H1 (cell line): Measurements from ENCODE around the gene CPM. TPM values are rescaled to one million over a fixed set of nuclear protein-coding genes. Genes with fewer than 3 reads are reported as not detected.

Experiments used
- CTCF ChIA-PET: fragments of 300-600 bp; sonication (Branson Sonifier 250); formaldehyde crosslinking; loops from one replicate; lab custom pipeline; 2021; ENCODE audit not compliant: partially characterized antibody; lab: Charles Lee
- POLR2A ChIA-PET: fragments of 300-600 bp; sonication (Branson Sonifier 250); formaldehyde crosslinking; loops from one replicate; lab custom pipeline; 2021; ENCODE audit warnings: inconsistent platforms; ENCODE audit not compliant: partially characterized antibody; lab: Charles Lee
- DNase-seq, 2 experiments: peaks; one replicate each; pipeline versions ENCODE4 v3.0.0 to v3.0.0-alpha.2; 2010 to 2022; ENCODE audit warnings: low spot score in 2 of 2, low read depth in 1 of 2, mixed read lengths in 1 of 2
- FAIRE-seq: peaks from 2 replicates; lab custom pipeline; 2011; peaks lifted over from hg19 to GRCh38; lab: Jason Lieb, UNC
- H2AFZ ChIP-seq: 2 replicates; pipeline ENCODE4 v1.8.1; 2012; ENCODE audit warnings: low read length, inconsistent platforms
- H2AK5ac ChIP-seq: 2 replicates; pipeline ENCODE4 v1.6.1; 2013; ENCODE audit warnings: low read depth, low read length
- H2BK120ac ChIP-seq: replicated peaks from 2 replicates; pipeline ENCODE3; 2013; ENCODE audit warnings: low read depth, low read length, inconsistent platforms
- H2BK12ac ChIP-seq: 2 replicates; pipeline ENCODE4 v1.6.1; 2013; ENCODE audit warnings: low read depth, low read length
- H2BK15ac ChIP-seq: 2 replicates; pipeline ENCODE4 v1.6.1; 2013; ENCODE audit warnings: low read length
- H2BK20ac ChIP-seq: 2 replicates; pipeline ENCODE4 v1.6.1; 2013; ENCODE audit warnings: low read length
- H2BK5ac ChIP-seq: 2 replicates; pipeline ENCODE4 v1.6.1; 2013; ENCODE audit warnings: low read depth, low read length
- H3K14ac ChIP-seq: 2 replicates; pipeline ENCODE4 v1.6.1; 2013; ENCODE audit warnings: inconsistent platforms; ENCODE audit not compliant: insufficient read length
- H3K18ac ChIP-seq: 2 replicates; pipeline ENCODE4 v1.6.1; 2013; ENCODE audit warnings: low read length; ENCODE audit errors: extremely low read depth
- H3K23ac ChIP-seq: 2 replicates; pipeline ENCODE4 v1.6.1; 2013; ENCODE audit warnings: inconsistent platforms; ENCODE audit not compliant: insufficient read length
- H3K23me2 ChIP-seq: 2 replicates; pipeline ENCODE4 v1.6.1; 2013; ENCODE audit warnings: low read depth, low read length
- H3K27ac ChIP-seq: 2 replicates; pipeline ENCODE4 v1.6.1; 2011; ENCODE audit warnings: low read depth, low read length, inconsistent platforms
- H3K27me3 ChIP-seq, 4 experiments: replicated peaks in 1 of 4; 1 replicate in 1 of 4; 2 replicates in 3 of 4; pipeline versions ENCODE4 v1.6.1 to v1.8.1; 2011 to 2013; ENCODE audit warnings: low read length in 3 of 4, mild to moderate bottlenecking in 3 of 4, inconsistent platforms in 2 of 4, mixed read lengths in 2 of 4, moderate library complexity in 1 of 4; ENCODE audit not compliant: control insufficient read depth in 3 of 4, insufficient read depth in 3 of 4; ENCODE audit errors: extremely low read depth in 1 of 4
- H3K36me3 ChIP-seq, 4 experiments: 2 replicates each; pipeline versions ENCODE4 v1.6.1 to v1.8.1; 2011 to 2013; ENCODE audit warnings: mild to moderate bottlenecking in 4 of 4, low read length in 3 of 4, moderate library complexity in 2 of 4, control low read depth in 1 of 4, inconsistent platforms in 1 of 4; ENCODE audit not compliant: insufficient read depth in 4 of 4, control insufficient read depth in 2 of 4
- H3K4ac ChIP-seq: replicated peaks from 2 replicates; pipeline ENCODE3; 2013; ENCODE audit warnings: low read length, low read depth, mixed read lengths, inconsistent platforms; ENCODE audit not compliant: insufficient read length
- H3K4me1 ChIP-seq, 4 experiments: replicated peaks in 1 of 4; 1 replicate in 1 of 4; 2 replicates in 3 of 4; pipeline versions ENCODE4 v1.6.1 to v1.8.1; 2011 to 2013; ENCODE audit warnings: low read length in 3 of 4, inconsistent platforms in 2 of 4, mixed read lengths in 1 of 4; ENCODE audit not compliant: insufficient read depth in 4 of 4, control insufficient read depth in 3 of 4
- H3K4me2 ChIP-seq, 2 experiments: 2 replicates each; pipeline versions ENCODE4 v1.6.1 to v1.8.1; 2011 to 2013; ENCODE audit warnings: low read depth in 2 of 2, low read length in 2 of 2, control low read depth in 1 of 2, inconsistent platforms in 1 of 2, mild to moderate bottlenecking in 1 of 2; ENCODE audit not compliant: insufficient read depth in 1 of 2
- H3K4me3 ChIP-seq, 4 experiments: fragments of 200-600, 300-600 bp in 1 of 4; sonication (generic), shearing (Covaris generic), sonication (Bioruptor Twin) in 1 of 4; 2 replicates each; pipeline versions ENCODE4 v1.5.1 to v1.8.1; 2011 to 2016; ENCODE audit warnings: low read length in 4 of 4, low read depth in 3 of 4, control low read depth in 2 of 4, inconsistent platforms in 2 of 4, mild to moderate bottlenecking in 2 of 4, mixed read lengths in 1 of 4, moderate library complexity in 1 of 4; ENCODE audit not compliant: insufficient read depth in 2 of 4; ENCODE audit errors: extremely low read depth in 1 of 4
- H3K56ac ChIP-seq: replicated peaks from 2 replicates; pipeline ENCODE3; 2013; ENCODE audit warnings: low read depth, mild to moderate bottlenecking, mixed read lengths, low read length, inconsistent platforms; ENCODE audit not compliant: insufficient read length
- H3K79me1 ChIP-seq: 2 replicates; pipeline ENCODE4 v1.6.1; 2013; ENCODE audit warnings: low read depth, low read length, control low read depth
- H3K79me2 ChIP-seq, 2 experiments: 2 replicates each; pipeline versions ENCODE4 v1.6.1 to v1.8.1; 2012 to 2013; ENCODE audit warnings: low read length in 2 of 2, mild to moderate bottlenecking in 2 of 2, inconsistent platforms in 1 of 2; ENCODE audit not compliant: insufficient read depth in 2 of 2, control insufficient read depth in 1 of 2
- H3K9ac ChIP-seq, 4 experiments: replicated peaks in 1 of 4; 1 replicate in 1 of 4; 2 replicates in 3 of 4; pipeline versions ENCODE4 v1.6.1 to v1.8.1; 2011 to 2013; ENCODE audit warnings: low read depth in 3 of 4, low read length in 3 of 4, control low read depth in 2 of 4, mild to moderate bottlenecking in 2 of 4, moderate library complexity in 2 of 4, inconsistent platforms in 1 of 4; ENCODE audit errors: extremely low read depth in 1 of 4
- H3K9me3 ChIP-seq, 2 experiments: 2 replicates each; pipeline versions ENCODE4 v1.6.1 to v1.8.1; 2012 to 2013; ENCODE audit warnings: mild to moderate bottlenecking in 2 of 2, moderate library complexity in 2 of 2, control low read depth in 1 of 2, inconsistent platforms in 1 of 2, low read depth in 1 of 2, low read length in 1 of 2, mixed read lengths in 1 of 2; ENCODE audit not compliant: insufficient read depth in 2 of 2
- H4K20me1 ChIP-seq, 2 experiments: replicated peaks in 1 of 2; 2 replicates each; pipeline versions ENCODE3 to v1.8.1; 2011 to 2013; ENCODE audit warnings: inconsistent platforms in 2 of 2, low read length in 2 of 2, mild to moderate bottlenecking in 1 of 2; ENCODE audit not compliant: insufficient read depth in 2 of 2, control insufficient read depth in 1 of 2
- H4K5ac ChIP-seq: 2 replicates; pipeline ENCODE4 v1.6.1; 2013; ENCODE audit warnings: low read length, low read depth, mixed read lengths, inconsistent platforms; ENCODE audit not compliant: insufficient read length
- H4K8ac ChIP-seq: 2 replicates; pipeline ENCODE4 v1.8.0; 2013; ENCODE audit warnings: mild to moderate bottlenecking, moderate library complexity, low read length, inconsistent platforms; ENCODE audit not compliant: insufficient read depth; ENCODE audit errors: extremely low read depth
- H4K91ac ChIP-seq: replicated peaks from 2 replicates; pipeline ENCODE3; 2013; ENCODE audit warnings: low read length, mixed read lengths, inconsistent platforms; ENCODE audit not compliant: insufficient read length
- ASH2L ChIP-seq: fragments of 200-600, 300-600 bp; sonication (generic); IDR thresholded peaks from one replicate; pipeline ENCODE4 v1.7.1; 2017; ENCODE audit warnings: low read length
- ATF3 ChIP-seq: IDR thresholded peaks from 2 replicates; pipeline ENCODE4 v1.6.1; 2011; ENCODE audit warnings: low read depth, mild to moderate bottlenecking, low read length; ENCODE audit not compliant: insufficient read depth
- CBX5 ChIP-seq: fragments of 300-800, 300-1000 bp; sonication (generic); IDR thresholded peaks from 2 replicates; pipeline ENCODE4 v1.7.1; 2016; ENCODE audit warnings: antibody characterized with exemption, low read length, low read depth
- CBX8 ChIP-seq: fragments of 300-800, 300-1000 bp; sonication (generic); IDR thresholded peaks from 2 replicates; pipeline ENCODE4 v1.7.1; 2016; ENCODE audit warnings: low read depth, low read length, borderline replicate concordance
- EP300 ChIP-seq, 2 experiments: IDR thresholded peaks; 1 replicate in 1 of 2; 2 replicates in 1 of 2; pipeline ENCODE4 v1.6.1; 2011 to 2012; ENCODE audit warnings: low read depth in 2 of 2, low read length in 2 of 2, mild to moderate bottlenecking in 2 of 2, borderline replicate concordance in 1 of 2, inconsistent platforms in 1 of 2, moderate library complexity in 1 of 2
- EZH2 ChIP-seq: fragments of 200-600 bp; sonication (generic); IDR thresholded peaks from 2 replicates; pipeline ENCODE4 v1.7.1; 2012; ENCODE audit warnings: low read depth, mild to moderate bottlenecking, moderate library complexity, low read length, inconsistent platforms; ENCODE audit not compliant: severe bottlenecking
- FOSL1 ChIP-seq: IDR thresholded peaks from 2 replicates; pipeline ENCODE4 v1.6.1; 2011; ENCODE audit warnings: mild to moderate bottlenecking, low read depth, low read length, moderate library complexity; ENCODE audit not compliant: insufficient read depth
- HDAC6 ChIP-seq: IDR thresholded peaks from one replicate; pipeline ENCODE4 v1.7.1; 2012; ENCODE audit warnings: low read depth, mild to moderate bottlenecking, inconsistent platforms, low read length, moderate library complexity
- TAF7 ChIP-seq: optimal IDR thresholded peaks from 2 replicates; pipeline ENCODE3; 2011; ENCODE audit warnings: low read depth, mild to moderate bottlenecking, inconsistent platforms, low read length, moderate library complexity, borderline replicate concordance
- TBP ChIP-seq: IDR thresholded peaks from 2 replicates; pipeline ENCODE4 v1.6.1; 2011; ENCODE audit warnings: low read depth, low read length, improper control_type of control experiment
- WGBS, 2 experiments: shearing (Covaris generic) in 1 of 2; methylation state at CpG; one replicate each; pipeline versions ENCODE4 v1.1.6 to v1.1.7; 2013 to 2015; ENCODE audit warnings: low lambda C conversion rate in 2 of 2, mixed read lengths in 2 of 2, inconsistent platforms in 1 of 2, low coverage in 1 of 2, missing lambda C conversion rate in 1 of 2; ENCODE audit not compliant: insufficient replicate concordance in 2 of 2, insufficient coverage in 1 of 2, insufficient read length in 1 of 2; ENCODE audit errors: extremely low coverage in 1 of 2, missing lambda C conversion rate in 1 of 2; 5-methylcytosine and 5-hydroxymethylcytosine counted together
- polyA plus RNA-seq, 7 experiments: library from polyadenylated mRNA; depleted of rRNA in 3 of 7; stranded (reverse) in 5 of 7; unstranded in 2 of 7; fragments of >200 nt in 5 of 7; fragments of 200-250 nt in 2 of 7; gene quantifications; 1 replicate in 5 of 7; 2 replicates in 1 of 7; 4 replicates in 1 of 7; pipeline versions ENCODE4 v1.2.1 to v1.2.3, GENCODE V29; 2011 to 2013; ENCODE audit warnings: missing spikeins in 2 of 7, mixed read lengths in 2 of 7
- total RNA-seq: library from RNA; stranded (reverse); fragmentation: NEBNext Ultra II Directional; extraction: Animal tissue kit (Norgen Biotek cat#: 25700); gene quantifications from 2 replicates; pipeline ENCODE4 v1.2.1, GENCODE V29; 2021

CPM gene
- total and polyA plus RNA-seq, 2 of the 8 experiments (the other 6 are each of a cell fraction or from before 2014, with no cell fraction given), result 0.33 to 3.1 TPM

DNA sequence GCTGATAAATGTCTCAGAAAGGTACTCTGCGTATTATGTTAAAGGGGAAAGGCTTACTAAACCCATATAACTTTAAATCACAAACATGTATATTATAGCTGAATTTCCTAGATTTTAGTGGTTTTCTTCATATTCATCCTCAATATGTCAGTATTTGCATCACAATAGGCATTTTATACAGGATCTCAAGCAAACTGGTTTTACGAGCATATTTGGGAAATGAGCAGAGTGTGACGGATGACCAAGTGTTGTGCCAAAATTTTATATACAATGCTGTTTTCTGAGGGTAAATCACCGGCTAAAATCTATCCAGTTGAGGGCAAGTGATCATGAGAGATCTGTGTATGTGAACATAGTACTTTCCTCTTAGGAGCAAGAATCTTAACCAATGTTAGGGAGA, 8.4 kb downstream of the CPM start:
- TF ChIP-seq CBX8, result no peak
- TF ChIP-seq EZH2, result no peak
- TF ChIP-seq FOSL1, result no peak
- TF ChIP-seq TAF7, result no peak
- TF ChIP-seq HDAC6, result no peak
- no peak for TF ChIP-seq ATF3
- no peak for TF ChIP-seq ASH2L
- TF ChIP-seq CBX5, result no peak
- no peak for TF ChIP-seq EP300 (IDR thresholded peaks at IDR 0.05; ENCODE audit: borderline replicate concordance in 1 of 2, low read depth in 2 of 2, low read length in 2 of 2)
- no peak for TF ChIP-seq TBP
- TF ChIP-seq, all 59 proteins: peak for 0
- no peak overlapping the region for H3K9ac ChIP-seq
- POLR2A ChIA-PET, result no interaction called here
- DNase-seq (no peak), FAIRE-seq (no peak)
- H3K9me3 ChIP-seq, result no peaks in the 10 kb centered on the region
- H2BK12ac ChIP-seq, result no peak overlapping the region
- H3K4me1 ChIP-seq, result no peaks in the 10 kb centered on the region
- 89% methylated on average over 4 of the region's 4 CpGs; no CpG with 5 or more reads in 1 of the 2 experiments for WGBS, 2 experiments
- no peak overlapping the region for H3K14ac ChIP-seq
- no peak overlapping the region for H3K27ac ChIP-seq
- no peak overlapping the region for H2BK20ac ChIP-seq
- no peak overlapping the region for H4K8ac ChIP-seq
- no peaks in the 10 kb centered on the region for H3K79me1 ChIP-seq
- no peaks in the 10 kb centered on the region for H3K36me3 ChIP-seq
- no peak overlapping the region for H3K4me3 ChIP-seq
- H3K4ac ChIP-seq, result no peak overlapping the region
- H2AK5ac ChIP-seq, result no peak overlapping the region
- no peaks in the 10 kb centered on the region for H3K79me2 ChIP-seq
- no peak overlapping the region for H2BK120ac ChIP-seq
- no peak overlapping the region for H4K91ac ChIP-seq
- CTCF ChIA-PET, result interaction anchor here (0.6 to 1.1 kb wide), 2 partner anchors 53 to 257 kb away, joined by 3 to 5 read pairs; no protein-coding TSS in a partner anchor
- H2AFZ ChIP-seq, result no peak overlapping the region
- no peaks in the 10 kb centered on the region for H4K20me1 ChIP-seq
- no peaks in the 10 kb centered on the region for H3K27me3 ChIP-seq
- no peaks in the 10 kb centered on the region for H3K23me2 ChIP-seq
- no peak overlapping the region for H2BK5ac ChIP-seq
- H3K18ac ChIP-seq, result no peak overlapping the region
- no peak overlapping the region for H2BK15ac ChIP-seq
- no peak overlapping the region for H3K23ac ChIP-seq
- no peak overlapping the region for H3K56ac ChIP-seq
- no peak overlapping the region for H4K5ac ChIP-seq
- H3K4me2 ChIP-seq, result no peak overlapping the region
